Breast epithelium (tissue), 4 donors: ENCODE data around the gene DCUN1D4. TPM values are rescaled to one million over a fixed set of nuclear protein-coding genes. Genes with fewer than 3 reads are reported as not detected.

Experiments used
- DNase-seq, 2 donors: peaks; one replicate each; pipeline ENCODE4 v3.0.0-alpha.2; 2019; ENCODE audit warnings: low spot score in 2 of 2
- H3K27ac ChIP-seq, 2 donors: fragments of 200-600 bp; sonication (generic) in 1 of 2; one replicate each; pipeline ENCODE4 v1.5.1; 2016 to 2019; ENCODE audit warnings: mild to moderate bottlenecking in 1 of 2
- H3K27me3 ChIP-seq, 2 donors: fragments of 200-600 bp; sonication (generic) in 1 of 2; one replicate each; pipeline versions ENCODE4 v1.5.1 to v1.6.0; 2017 to 2019; ENCODE audit warnings: control low read depth in 1 of 2, mild to moderate bottlenecking in 1 of 2
- H3K36me3 ChIP-seq: fragments of 200-600 bp; one replicate; pipeline ENCODE4 v1.5.1; 2019
- H3K4me1 ChIP-seq, 2 donors: fragments of 200-600 bp; sonication (generic); one replicate each; pipeline ENCODE4 v1.5.1; 2016 to 2019; ENCODE audit warnings: control low read depth in 1 of 2
- H3K4me3 ChIP-seq, 3 donors: fragments of 200-600 bp; sonication (generic); 1 replicate in 2 of 3; 2 replicates in 1 of 3; pipeline ENCODE4 v1.5.1; 2016 to 2019; ENCODE audit warnings: mild to moderate bottlenecking in 3 of 3, moderate library complexity in 2 of 3
- H3K9me3 ChIP-seq, 2 donors: fragments of 200-600 bp; sonication (generic) in 1 of 2; one replicate each; pipeline ENCODE4 v1.5.1; 2016 to 2019; ENCODE audit warnings: control low read depth in 1 of 2
- POLR2A ChIP-seq: fragments of 450-650 bp; IDR thresholded peaks from one replicate; pipeline ENCODE4 v1.6.1; 2016; ENCODE audit warnings: antibody characterized with exemption, mild to moderate bottlenecking, moderate library complexity
- POLR2AphosphoS5 ChIP-seq, 3 donors: sonication (generic); formaldehyde crosslinking; IDR thresholded peaks; one replicate each; pipeline ENCODE4 v1.6.1; 2017; ENCODE audit warnings: antibody characterized with exemption in 3 of 3
- intact Hi-C: fragments of 100-400 bp; cut with DNase I; formaldehyde crosslinking; loops from one replicate; pipeline ENCODE4 v1.15.1; 2023; ENCODE audit warnings: low total_unique reads
- total RNA-seq, 3 donors: library from RNA; depleted of rRNA; stranded (reverse); fragments of >200 nt; gene quantifications; one replicate each; pipeline ENCODE4 v1.1.0, GENCODE V29; 2016
- TF ChIP-seq, protein P1 (sequence below), 3 donors: fragments of 450-650 bp; IDR thresholded peaks; one replicate each; pipeline ENCODE4 v1.5.1; 2016 to 2017; ENCODE audit warnings: antibody characterized with exemption in 3 of 3, mild to moderate bottlenecking in 3 of 3, moderate library complexity in 3 of 3

Gene DCUN1D4
- 10 to 100 TPM; 47.2 to 68.8 (median 57.4) TPM for total RNA-seq

DNA sequence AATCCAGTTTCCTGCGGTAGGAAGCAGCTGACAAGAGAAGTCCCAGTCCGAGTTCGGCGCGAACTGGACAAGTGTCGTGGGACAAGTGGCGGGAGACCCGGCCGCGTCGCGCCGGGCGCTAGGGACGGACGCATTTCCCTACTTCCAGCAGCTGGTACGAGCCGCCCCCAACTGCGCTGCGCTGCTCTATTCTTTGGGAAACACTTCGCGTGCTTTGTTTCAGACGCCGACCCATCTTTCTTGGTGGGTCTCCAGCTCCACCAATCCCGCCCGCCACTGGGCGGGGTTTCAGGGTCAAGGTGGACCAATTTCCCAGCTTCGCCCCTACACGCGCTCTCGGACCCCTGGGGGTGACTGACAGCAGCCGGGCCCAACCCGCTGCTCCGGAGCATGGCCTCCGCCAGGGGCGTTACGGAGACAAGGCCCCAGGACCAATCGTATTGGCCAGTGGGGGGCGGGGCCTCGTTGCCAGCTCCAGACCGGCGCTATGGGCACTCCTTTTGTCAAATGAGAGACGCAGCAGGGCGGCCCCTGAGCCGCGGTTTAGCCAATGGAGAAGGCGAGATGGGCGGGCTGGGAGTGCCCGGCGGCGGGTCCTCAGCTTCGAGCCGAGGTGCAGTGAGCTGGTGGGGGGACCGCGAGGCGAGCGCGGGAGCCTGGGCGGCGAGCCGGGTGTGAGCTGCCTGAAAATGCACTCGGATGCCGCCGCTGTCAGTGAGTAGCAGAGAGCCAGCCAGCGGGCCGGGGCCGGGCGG is at the start of gene DCUN1D4:
Gene DCUN1D4, plus strand, starts transcription at position 600 of the 755 bp plus-strand sequence. Its CDS starts 90 bp downstream, at position 690.
- TF ChIP-seq POLR2A (no peak), POLR2AphosphoS5 (IDR thresholded peaks at IDR 0.05) (peak; percentile 54 to 63 (median 58))
- TF ChIP-seq, protein P1, sequence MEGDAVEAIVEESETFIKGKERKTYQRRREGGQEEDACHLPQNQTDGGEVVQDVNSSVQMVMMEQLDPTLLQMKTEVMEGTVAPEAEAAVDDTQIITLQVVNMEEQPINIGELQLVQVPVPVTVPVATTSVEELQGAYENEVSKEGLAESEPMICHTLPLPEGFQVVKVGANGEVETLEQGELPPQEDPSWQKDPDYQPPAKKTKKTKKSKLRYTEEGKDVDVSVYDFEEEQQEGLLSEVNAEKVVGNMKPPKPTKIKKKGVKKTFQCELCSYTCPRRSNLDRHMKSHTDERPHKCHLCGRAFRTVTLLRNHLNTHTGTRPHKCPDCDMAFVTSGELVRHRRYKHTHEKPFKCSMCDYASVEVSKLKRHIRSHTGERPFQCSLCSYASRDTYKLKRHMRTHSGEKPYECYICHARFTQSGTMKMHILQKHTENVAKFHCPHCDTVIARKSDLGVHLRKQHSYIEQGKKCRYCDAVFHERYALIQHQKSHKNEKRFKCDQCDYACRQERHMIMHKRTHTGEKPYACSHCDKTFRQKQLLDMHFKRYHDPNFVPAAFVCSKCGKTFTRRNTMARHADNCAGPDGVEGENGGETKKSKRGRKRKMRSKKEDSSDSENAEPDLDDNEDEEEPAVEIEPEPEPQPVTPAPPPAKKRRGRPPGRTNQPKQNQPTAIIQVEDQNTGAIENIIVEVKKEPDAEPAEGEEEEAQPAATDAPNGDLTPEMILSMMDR (IDR thresholded peaks at IDR 0.05) = peak; percentile 22 to 31 (median 24)
- Histone ChIP-seq H3K27ac (peak within 1 kb of the TSS; percentile 93 to 98), H3K27me3 (no peaks in the 10 kb centered on the region), H3K36me3 (no peaks in the 10 kb centered on the region), H3K4me3 (peak within 1 kb of the TSS; percentile 82 to 95 (median 93)), H3K9me3 (no peaks in the 10 kb centered on the region), H3K4me1 (no peaks in the 10 kb centered on the region)
- intact Hi-C loops = no loop called here
- peak; percentile 99 to 100 for DNase-seq

DNA sequence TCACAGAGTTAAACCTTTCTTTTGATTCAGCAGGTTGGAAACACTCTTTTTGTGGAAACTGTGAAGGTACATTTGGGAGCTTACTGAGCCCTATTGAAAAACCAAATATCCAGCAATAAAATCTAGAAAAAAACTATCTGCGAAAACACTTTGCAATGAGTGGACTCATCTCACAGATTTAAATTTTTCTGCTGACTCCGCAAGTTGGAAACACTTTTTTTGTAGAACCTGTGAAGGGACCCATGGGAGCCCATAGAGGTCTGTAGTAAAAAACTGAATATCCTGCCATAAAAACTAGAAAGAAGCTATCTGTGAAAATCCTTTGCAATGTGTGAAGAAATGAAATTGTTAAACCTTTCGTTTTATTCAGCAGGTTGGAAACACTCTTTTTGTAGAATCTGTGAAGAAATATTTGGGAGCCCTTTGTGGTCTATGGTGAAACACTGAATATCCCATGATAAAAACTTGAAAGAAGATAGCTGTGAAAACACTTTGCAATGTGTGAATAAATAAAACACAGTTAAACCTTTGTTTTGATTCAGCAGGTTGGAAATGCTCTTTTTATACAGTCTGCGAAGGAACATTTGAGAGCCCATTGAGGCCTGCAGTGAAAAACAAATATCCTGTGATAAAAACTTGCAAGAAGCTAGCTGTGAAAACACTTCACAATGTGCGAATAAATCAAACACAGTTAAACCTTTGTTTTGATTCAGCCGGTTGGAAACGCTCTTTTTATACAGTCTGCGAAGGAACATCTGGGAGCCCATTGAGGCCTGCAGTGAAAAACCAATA is 22.3 kb upstream of the DCUN1D4 start:
- H3K27ac ChIP-seq = no peak overlapping the region
- H3K9me3 ChIP-seq = peaks cover 17 to 45% of the 10 kb centered on the region in 2 donors
- H3K4me1 ChIP-seq = no peaks in the 10 kb centered on the region
- intact Hi-C loops = no loop called here
- TF ChIP-seq, protein P1 (IDR thresholded peaks at IDR 0.05) = no peak
- TF ChIP-seq POLR2A = no peak
- no peak for TF ChIP-seq POLR2AphosphoS5 (IDR thresholded peaks at IDR 0.05)
- no peaks in the 10 kb centered on the region for H3K36me3 ChIP-seq
- no peak for DNase-seq
- no peaks in the 10 kb centered on the region for H3K27me3 ChIP-seq
- no peak overlapping the region for H3K4me3 ChIP-seq

GRCh38 chr4:51825341-51825740 is 17.6 kb upstream of the DCUN1D4 start:
- DNase-seq = no peak
- H3K9me3 ChIP-seq = peaks cover 10 to 19% of the 10 kb centered on the region in 2 donors
- H3K4me3 ChIP-seq = no peak overlapping the region
- intact Hi-C loops = no loop called here
- no peaks in the 10 kb centered on the region for H3K4me1 ChIP-seq
- TF ChIP-seq, protein P1 (IDR thresholded peaks at IDR 0.05) = no peak
- TF ChIP-seq POLR2A = no peak
- TF ChIP-seq POLR2AphosphoS5 (IDR thresholded peaks at IDR 0.05) = no peak
- no peaks in the 10 kb centered on the region for H3K36me3 ChIP-seq
- no peak overlapping the region for H3K27ac ChIP-seq
- no peaks in the 10 kb centered on the region for H3K27me3 ChIP-seq

DNA sequence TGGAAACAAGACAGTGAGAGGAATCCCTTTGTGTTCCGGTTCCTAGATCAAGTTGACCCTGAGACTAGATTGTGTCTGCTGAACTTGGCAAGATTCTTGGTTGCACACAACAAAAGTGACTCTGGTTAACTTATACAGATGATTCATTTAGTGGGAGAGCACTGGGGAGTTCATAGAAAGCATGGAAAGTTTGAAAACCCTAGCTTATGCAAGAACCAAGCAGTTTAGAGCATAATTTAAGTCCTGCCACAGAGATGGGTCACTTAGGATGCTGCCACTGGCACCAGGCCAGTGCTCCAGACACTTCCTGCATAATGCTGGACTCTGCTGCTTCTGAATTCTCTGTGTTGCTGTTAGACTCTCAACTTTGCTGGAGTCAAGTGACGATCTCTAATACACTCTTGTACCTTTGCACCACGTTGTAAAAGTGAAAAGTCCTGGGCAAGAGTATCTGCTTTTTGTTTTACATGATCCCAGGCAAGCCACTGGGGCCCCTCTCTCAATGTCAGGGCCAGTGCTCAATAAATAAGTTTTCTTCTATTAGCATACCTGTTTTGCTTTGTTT is 12.7 kb upstream of the DCUN1D4 start:
- Histone ChIP-seq H3K27me3 (no peaks in the 10 kb centered on the region), H3K36me3 (no peaks in the 10 kb centered on the region), H3K9me3 (no peaks in the 10 kb centered on the region), H3K27ac (no peak overlapping the region), H3K4me1 (no peaks in the 10 kb centered on the region), H3K4me3 (no peak overlapping the region)
- TF ChIP-seq, protein P1 (IDR thresholded peaks at IDR 0.05) = no peak
- no peak for TF ChIP-seq POLR2AphosphoS5 (IDR thresholded peaks at IDR 0.05)
- no peak for TF ChIP-seq POLR2A
- no peak for DNase-seq
- intact Hi-C loops = no loop called here
